RWPE1 (cell line): Measurements from ENCODE around the gene CLCN5.

Experiments used
- CTCF ChIA-PET: fragments of 350-600 bp; sonication (Branson Sonifier 250); formaldehyde crosslinking; extraction: SDS; loops from one replicate; lab custom pipeline; 2021; lab: Yijun Ruan, JAX
- POLR2A ChIA-PET: fragments of 400-600 bp; formaldehyde crosslinking; extraction: SDS; loops from one replicate; lab custom pipeline; 2020; ENCODE audit warnings: antibody characterized with exemption; ENCODE audit not compliant: low non-redundant PET; lab: Yijun Ruan, JAX
- DNase-seq: peaks from one replicate; pipeline ENCODE4 v3.0.0; 2012; ENCODE audit warnings: low spot score
- H3K27ac ChIP-seq: fragments of 450-650 bp; 2 replicates; pipeline ENCODE4 v1.5.1; 2017
- CTCF ChIP-seq: fragments of 450-650 bp; conservative IDR thresholded peaks from 2 replicates; pipeline ENCODE4 v1.5.1; 2017; ENCODE audit warnings: low read depth, mild to moderate bottlenecking

The CLCN5 gene

GRCh38 chrX:50117476-50117875, 195.1 kb downstream of the CLCN5 start:
- ChIA-PET POLR2A (no interaction called here), CTCF (interaction anchor here (0.7 kb wide), 1 partner anchor 23 kb away, joined by 3 read pairs; no protein-coding TSS in a partner anchor)
- H3K27ac ChIP-seq, result no peak overlapping the region
- no peak for DNase-seq
- no peak for TF ChIP-seq CTCF

GRCh38 chrX:50125480-50125879, 203.1 kb downstream of the CLCN5 start:
- no peak for TF ChIP-seq CTCF
- ChIA-PET POLR2A (no interaction called here), CTCF (no interaction called here)
- no peak overlapping the region for H3K27ac ChIP-seq
- DNase-seq, result no peak

- POLR2A ChIA-PET, result no interaction called here
- CTCF ChIA-PET, result no interaction called here
- no peak for TF ChIP-seq CTCF
- H3K27ac ChIP-seq, result no peak overlapping the region
- DNase-seq, result no peak
These were observed 225.6 kb downstream of the CLCN5 start for GRCh38 chrX:50147972-50148371.
